KG1 (cell line): ENCODE results near the gene PLOD1.
"Not testable (repeated sequence)": the region's sequence is repeated elsewhere in the genome, so short reads cannot be mapped to it uniquely, and the experiment has no call there.

ENCODE experiments used
- DNase-seq: peaks from one replicate; lab custom pipeline; 2025; lab: John Stamatoyannopoulos, UW

PLOD1 gene

GRCh38 chr1:11912482-11913216, 21.9 kb upstream of the PLOD1 start:
- not testable (repeated sequence) for DNase-seq

- no peak for DNase-seq
Observed at GRCh38 chr1:11913291-11913690, 21.2 kb upstream of the PLOD1 start.

DNA sequence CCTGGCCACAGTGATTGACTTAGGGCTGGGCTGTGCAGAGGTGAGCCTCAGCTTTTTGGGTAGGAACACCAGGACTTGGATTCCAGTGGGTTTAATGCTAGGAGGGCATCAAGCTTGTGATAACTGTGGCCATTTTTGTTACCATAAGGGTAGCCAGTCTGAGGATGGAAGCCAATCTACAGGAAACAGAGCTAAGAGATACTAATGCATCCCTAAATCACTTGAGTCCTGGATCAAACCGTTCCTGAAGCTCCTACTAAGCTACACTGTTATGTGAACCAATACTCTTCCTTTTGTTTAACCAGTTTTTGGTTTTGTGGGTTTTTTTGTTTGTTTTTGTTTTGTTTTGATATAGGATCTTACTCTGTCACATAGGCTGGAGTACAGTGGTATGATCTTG, 20.5 kb upstream of the PLOD1 start:
- DNase-seq: no peak

GRCh38 chr1:11918799-11919519, 15.6 kb upstream of the PLOD1 start:
- DNase-seq: no peak

DNA sequence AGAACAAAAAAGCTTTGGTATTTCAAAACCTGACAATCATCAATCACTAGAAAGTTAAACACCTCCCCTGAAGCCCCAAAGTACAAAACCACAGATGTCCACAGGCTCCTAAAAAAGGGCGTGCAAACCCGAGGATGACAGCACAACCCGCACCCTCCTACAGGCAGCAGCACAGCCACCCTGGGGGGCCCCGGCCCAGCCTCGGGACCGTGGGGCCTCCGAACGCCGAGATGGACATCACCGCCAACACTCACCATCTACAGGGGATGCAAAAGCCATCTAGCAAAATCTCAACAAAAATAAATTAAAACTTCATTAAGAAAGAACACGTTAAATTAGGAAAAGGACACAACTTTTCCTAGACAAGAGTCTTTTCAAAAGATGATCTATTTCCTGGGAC, 14.9 kb upstream of the PLOD1 start:
- no peak for DNase-seq

DNA sequence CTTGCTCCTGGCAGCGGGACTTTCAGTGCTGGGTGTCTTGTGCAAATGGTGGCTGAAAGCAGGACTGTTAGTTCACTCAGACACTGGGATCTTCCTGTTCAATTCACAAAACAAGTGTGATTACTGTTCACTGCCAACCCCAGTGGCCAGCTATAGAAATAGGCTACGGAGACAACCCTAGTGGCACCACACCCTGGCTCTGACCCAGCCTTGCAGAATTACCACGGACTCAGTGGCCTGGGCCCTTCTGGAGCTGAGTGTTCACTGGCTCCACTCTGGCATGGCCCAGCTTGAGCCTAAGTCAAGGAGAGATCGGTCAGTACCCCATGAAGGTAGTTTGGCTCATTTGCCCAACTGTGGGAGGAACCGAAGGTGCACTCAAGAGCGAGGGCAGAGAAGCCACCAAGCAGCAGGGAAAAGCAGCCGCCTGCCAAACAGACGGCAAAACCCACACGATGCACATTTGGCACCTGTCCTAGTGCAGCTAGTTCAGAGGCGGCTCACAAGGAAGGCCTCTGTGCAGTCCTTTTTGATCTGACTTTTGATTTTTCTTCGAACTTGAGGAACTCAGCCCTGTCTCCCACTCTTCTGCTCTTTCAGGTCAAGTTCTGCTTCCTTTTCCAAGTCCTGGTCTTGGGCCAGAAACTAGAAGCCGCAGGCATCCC, 14.1 kb upstream of the PLOD1 start:
- no peak for DNase-seq

GRCh38 chr1:11921022-11921421, 13.5 kb upstream of the PLOD1 start:
- no peak for DNase-seq

DNA sequence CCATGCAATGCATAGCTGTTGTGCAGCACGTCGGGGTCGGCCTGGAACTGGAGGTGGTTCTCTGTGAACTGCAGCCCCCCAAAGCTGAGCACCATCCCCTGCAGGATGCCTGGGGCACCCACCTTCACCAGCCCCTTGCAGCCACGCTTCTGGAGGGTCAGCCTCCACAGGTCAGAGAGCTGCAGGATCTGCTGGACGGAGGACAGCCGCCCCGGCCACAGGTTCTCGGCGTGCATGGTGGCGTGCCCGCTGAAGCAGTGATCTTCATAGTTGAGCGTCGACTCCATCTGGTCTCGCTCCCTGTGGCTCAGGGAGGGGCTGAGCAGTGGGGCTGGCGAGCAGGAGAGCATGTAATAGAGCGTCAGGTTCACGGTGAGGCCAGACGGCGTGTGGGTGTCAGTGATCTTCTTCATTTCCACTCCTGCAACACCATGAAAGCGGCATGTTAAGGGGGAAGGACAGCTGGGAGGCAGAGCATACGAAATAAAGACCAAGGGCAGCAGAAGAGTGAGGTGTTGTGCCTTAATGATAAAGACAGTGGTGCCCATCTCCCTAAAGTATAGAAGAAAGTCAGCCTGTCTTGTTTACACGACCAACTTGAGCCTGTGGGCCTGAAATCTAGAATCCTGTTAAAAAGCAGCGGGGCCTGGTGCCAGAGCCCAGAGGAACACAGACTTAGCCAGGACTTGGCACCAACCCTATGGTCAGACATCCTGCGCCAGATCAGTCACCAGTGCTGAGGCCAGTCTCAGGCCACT, 11.3 kb upstream of the PLOD1 start:
- no peak for DNase-seq

- DNase-seq: no peak
Observed at GRCh38 chr1:11923827-11924113, 10.7 kb upstream of the PLOD1 start.

DNA sequence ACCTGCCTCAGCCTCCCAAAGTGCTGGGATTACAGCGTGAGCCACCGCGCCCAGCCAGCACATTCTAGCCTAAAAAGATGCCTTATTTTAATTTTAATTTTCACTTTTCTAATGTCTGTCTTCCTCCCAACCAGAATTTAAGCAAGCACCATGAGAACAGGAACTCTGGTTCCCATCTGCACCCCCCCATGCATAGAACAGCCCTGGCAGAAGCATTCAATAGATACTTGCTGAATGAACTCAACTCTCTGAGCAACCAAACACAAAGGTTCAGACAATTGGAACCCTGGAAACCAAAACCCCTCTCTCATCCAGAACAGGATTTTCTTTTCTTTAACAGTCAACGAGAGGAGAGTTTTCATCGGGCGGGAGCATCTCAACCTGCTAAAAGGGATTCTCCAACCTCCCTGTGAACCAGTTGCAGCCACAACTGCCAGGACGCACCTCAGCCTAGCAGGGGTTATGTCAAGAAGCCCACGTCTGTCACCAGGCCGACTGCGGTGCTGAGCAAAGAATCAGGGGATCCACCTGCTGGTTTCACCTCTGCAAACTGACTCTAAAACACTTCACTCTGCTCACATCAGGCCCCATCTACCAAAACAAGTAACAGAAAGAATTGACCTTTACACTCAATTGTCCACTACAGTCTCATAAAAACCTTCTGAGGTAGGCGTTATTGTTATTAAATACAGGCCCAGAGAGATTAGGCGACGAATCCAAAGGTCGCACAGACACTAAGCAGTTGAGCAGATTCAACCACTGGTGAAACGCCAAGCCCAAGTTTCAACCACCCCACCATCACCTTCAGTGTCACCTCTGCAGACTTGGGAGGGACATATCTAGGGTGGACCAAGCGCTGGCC, 10.0 kb upstream of the PLOD1 start:
- no peak for DNase-seq

- DNase-seq: not testable (repeated sequence)
Observed at GRCh38 chr1:11925196-11925937, 9.2 kb upstream of the PLOD1 start.

DNA sequence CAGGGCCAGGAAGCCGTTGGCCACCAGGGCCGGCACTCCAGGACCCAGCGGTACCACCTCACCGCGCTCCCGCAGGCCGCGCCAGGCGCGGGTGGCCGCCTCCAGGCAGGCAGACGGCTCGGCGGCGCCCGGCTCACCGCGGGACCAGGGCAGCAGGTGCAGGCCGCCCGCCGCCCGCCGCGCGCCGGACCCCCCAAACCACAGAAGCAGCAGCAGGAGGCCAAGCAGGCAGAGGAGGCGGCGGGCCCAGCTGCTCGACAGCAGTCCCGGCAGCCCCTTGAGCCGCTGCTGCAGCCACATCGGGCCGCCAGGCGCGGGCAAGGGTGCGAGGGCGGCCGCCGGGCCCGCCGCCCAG, 8.6 kb upstream of the PLOD1 start:
- no peak for DNase-seq

GRCh38 chr1:11927866-11928592, 6.5 kb upstream of the PLOD1 start:
- DNase-seq: no peak

- DNase-seq: peak; percentile 15
Observed at GRCh38 chr1:11929849-11930248, 4.7 kb upstream of the PLOD1 start.

DNA sequence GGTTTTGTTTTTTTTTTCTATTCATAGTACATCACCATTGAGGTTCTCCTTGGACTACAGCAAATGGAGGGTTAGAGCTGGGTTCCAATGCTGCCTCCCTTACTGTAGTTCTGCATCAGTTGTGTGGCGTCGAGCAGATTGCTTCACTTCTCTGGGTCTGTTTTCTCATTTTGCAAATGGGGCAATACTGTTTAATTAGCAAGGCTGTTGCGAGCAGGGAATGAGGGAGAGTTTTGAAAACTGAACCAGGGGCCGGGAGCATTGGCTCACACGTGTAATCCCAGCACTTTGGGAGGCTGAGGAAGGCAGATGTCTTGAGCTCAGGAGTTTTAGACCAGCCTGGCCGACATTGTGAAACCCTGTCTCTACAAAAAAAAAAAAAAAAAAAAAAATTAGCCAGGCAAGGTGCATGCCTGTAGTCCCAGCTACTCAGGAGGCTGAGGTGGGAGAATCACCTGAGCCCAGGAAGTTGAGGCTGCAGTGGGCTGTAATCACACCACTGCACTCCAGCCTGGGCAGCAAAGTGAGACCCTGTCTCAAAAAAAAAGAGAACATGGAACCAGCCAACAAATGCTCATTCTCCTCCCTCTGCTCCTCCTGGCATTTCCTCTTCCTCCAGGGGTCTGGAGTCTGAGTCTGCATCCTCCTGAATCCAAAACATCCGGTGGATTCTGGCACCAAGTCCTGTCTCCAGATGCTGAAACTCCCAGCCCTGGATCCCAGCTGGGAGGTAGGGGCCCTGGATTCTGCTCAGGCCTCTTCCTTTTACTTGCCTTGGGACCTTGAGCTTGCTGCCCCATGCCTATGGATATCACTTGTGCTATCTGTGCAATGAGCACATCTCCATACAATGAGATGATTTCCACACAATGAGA, 3.7 kb upstream of the PLOD1 start:
- DNase-seq: no peak

GRCh38 chr1:11931845-11932244, 2.7 kb upstream of the PLOD1 start:
- DNase-seq: no peak

DNA sequence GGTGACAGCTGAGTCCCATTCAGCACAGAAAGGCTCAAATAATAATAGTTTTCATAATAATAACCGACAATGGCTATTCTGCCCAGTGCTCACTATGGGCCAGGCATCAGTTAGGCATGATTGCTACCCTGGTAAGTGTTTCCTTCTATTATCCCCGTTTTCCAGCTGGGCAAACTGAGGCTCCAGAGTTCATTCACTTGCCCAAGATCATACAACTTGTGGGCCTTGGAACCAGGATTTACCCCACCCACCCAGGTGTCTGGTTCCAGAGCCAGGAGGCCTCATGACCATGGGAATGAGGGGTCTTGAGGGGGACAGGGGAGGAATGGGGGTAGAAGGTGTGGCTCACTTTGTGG, 518 bp downstream of the PLOD1 start:
- DNase-seq: no peak

- DNase-seq: not testable (repeated sequence)
Observed at GRCh38 chr1:11935733-11936132, 1.2 kb downstream of the PLOD1 start.

DNA sequence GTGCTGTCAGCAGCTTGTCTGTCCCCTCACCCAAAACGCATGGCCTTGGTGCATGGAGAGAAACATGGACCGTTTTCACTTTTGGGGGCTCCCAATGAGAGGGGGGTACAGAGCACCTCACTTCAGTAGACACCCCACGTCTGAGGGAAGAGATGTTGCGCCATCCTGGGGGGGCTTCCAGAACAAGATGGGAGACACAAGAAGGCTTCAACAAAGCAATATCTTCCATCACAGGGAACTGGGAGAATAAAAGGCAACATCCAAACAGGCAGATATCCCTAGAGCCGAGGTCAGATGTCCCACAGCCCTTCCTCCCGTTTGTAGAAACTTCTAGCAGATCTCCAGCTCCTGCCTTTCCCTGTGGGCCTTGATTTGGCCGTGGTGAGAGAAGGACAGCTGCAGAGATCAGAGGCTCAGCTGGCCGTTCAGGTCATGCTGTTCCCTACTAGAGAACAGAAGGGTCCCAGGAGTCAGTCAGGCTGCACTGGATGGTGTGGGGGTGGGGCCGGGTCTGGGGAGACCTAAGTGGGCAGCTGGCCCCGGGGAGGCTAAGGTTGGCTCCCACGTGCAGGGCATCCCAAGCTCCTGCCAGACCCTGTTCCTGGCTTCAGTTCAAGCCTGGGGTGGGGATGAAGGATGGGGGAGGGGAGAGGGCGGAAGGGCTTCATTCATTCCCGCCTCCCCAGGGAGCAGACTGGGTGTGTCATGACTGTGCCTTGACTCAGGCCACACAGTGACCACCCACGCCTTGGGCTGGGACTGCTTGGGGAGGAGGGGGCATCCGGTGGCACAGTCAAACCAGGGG, 4.4 kb downstream of the PLOD1 start:
- no peak for DNase-seq
